HEK293T (cell line): Measurements from ENCODE around the gene HSD17B4.
"Not testable (repeated sequence)": the region's sequence is repeated elsewhere in the genome, so short reads cannot be mapped to it uniquely, and the experiment has no call there.

ENCODE experiments used
- ARNT ChIP-seq: fragments of 450-650 bp; IDR thresholded peaks from 2 replicates; pipeline ENCODE4 v1.6.1; 2017; ENCODE audit warnings: mild to moderate bottlenecking
- ELF4 ChIP-seq: fragments of 450-650 bp; IDR thresholded peaks from 2 replicates; pipeline ENCODE4 v1.6.1; 2017; ENCODE audit warnings: antibody characterized with exemption
- FOXA1 ChIP-seq: fragments of 450-650 bp; IDR thresholded peaks from 2 replicates; pipeline ENCODE4 v1.6.1; 2016; ENCODE audit warnings: mild to moderate bottlenecking
- FOXK2 ChIP-seq: fragments of 450-650 bp; IDR thresholded peaks from 2 replicates; pipeline ENCODE4 v1.6.1; 2016; ENCODE audit warnings: mild to moderate bottlenecking
- HDGF ChIP-seq: fragments of 450-650 bp; IDR thresholded peaks from 2 replicates; pipeline ENCODE4 v1.6.1; 2017; ENCODE audit warnings: antibody characterized with exemption, borderline replicate concordance
- LEF1 ChIP-seq: fragments of 450-650 bp; IDR thresholded peaks from 2 replicates; pipeline ENCODE4 v1.6.1; 2017; ENCODE audit warnings: mild to moderate bottlenecking, borderline replicate concordance
- SP1 ChIP-seq: fragments of 450-650 bp; IDR thresholded peaks from 2 replicates; pipeline ENCODE4 v1.6.1; 2017
- ZNF384 ChIP-seq: fragments of 450-650 bp; IDR thresholded peaks from 2 replicates; pipeline ENCODE4 v1.6.1; 2016

- TF ChIP-seq HDGF, LEF1, ZNF384, FOXK2, SP1, FOXA1, ARNT, ELF4: not testable (repeated sequence)
Measured at GRCh38 chr5:119503939-119504338, 51.6 kb downstream of the HSD17B4 start.
